Measurements from ENCODE around the gene SUGCT. TPM values are rescaled to one million over a fixed set of nuclear protein-coding genes. Genes with fewer than 3 reads are reported as not detected.

The SUGCT gene
- total and polyA plus RNA-seq, 3 donors from 2014 or later = 7.1 to 9.8 (median 8.1) TPM

GRCh38 chr7:40839881-40840280 lies 705.1 kb downstream of the SUGCT start:
- no peak overlapping the region for H3K4me3 ChIP-seq
- 86 to 95% methylated on average over 3 of the region's 3 CpGs for WGBS, 2 donors
- no peaks in the 10 kb centered on the region for H3K9me3 ChIP-seq
- DNase-seq = no peak
- H3K27me3 ChIP-seq = no peaks in the 10 kb centered on the region
- H3K4me1 ChIP-seq = no peaks in the 10 kb centered on the region
- intact Hi-C loops (cut with DNase I; ENCODE audit: low total_unique reads) = no loop called here
- TF ChIP-seq POLR2A (IDR thresholded peaks at IDR 0.05) = no peak
- TF ChIP-seq, protein P1, sequence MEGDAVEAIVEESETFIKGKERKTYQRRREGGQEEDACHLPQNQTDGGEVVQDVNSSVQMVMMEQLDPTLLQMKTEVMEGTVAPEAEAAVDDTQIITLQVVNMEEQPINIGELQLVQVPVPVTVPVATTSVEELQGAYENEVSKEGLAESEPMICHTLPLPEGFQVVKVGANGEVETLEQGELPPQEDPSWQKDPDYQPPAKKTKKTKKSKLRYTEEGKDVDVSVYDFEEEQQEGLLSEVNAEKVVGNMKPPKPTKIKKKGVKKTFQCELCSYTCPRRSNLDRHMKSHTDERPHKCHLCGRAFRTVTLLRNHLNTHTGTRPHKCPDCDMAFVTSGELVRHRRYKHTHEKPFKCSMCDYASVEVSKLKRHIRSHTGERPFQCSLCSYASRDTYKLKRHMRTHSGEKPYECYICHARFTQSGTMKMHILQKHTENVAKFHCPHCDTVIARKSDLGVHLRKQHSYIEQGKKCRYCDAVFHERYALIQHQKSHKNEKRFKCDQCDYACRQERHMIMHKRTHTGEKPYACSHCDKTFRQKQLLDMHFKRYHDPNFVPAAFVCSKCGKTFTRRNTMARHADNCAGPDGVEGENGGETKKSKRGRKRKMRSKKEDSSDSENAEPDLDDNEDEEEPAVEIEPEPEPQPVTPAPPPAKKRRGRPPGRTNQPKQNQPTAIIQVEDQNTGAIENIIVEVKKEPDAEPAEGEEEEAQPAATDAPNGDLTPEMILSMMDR (IDR thresholded peaks at IDR 0.05) = no peak
- H3K36me3 ChIP-seq (ENCODE audit: low read depth, missing control alignments) = no peaks in the 10 kb centered on the region
- H3K27ac ChIP-seq = no peak overlapping the region

DNA sequence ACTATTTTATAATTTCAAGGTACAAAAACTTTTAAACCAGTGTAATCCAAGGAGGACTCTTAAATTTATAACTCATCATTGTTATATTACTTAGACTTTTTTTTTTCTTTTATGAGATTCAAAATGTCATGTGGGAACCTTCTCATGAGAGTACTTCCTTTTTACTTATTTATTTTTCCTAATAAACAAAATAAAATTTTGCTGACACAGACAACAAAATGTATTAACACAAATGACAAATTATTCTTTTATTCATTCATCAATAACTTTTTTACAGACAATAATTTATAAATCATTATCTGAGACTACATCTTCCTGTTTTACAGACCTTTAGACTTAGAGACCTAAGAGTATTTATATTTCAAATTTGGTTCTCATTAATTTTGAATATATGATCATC lies 706.2 kb downstream of the SUGCT start:
- intact Hi-C loops (cut with DNase I; ENCODE audit: low total_unique reads) = no loop called here
- H3K27ac ChIP-seq = no peak overlapping the region
- no peaks in the 10 kb centered on the region for H3K27me3 ChIP-seq
- DNase-seq = no peak
- H3K4me1 ChIP-seq = no peaks in the 10 kb centered on the region
- no peak for TF ChIP-seq POLR2A (IDR thresholded peaks at IDR 0.05)
- TF ChIP-seq, protein P1 (IDR thresholded peaks at IDR 0.05) = no peak
- H3K9me3 ChIP-seq = no peaks in the 10 kb centered on the region
- H3K4me3 ChIP-seq = no peak overlapping the region
- H3K36me3 ChIP-seq (ENCODE audit: low read depth, missing control alignments) = no peaks in the 10 kb centered on the region

GRCh38 chr7:40842641-40843040 lies 707.8 kb downstream of the SUGCT start:
- Histone ChIP-seq H3K9me3 (no peaks in the 10 kb centered on the region), H3K27me3 (no peaks in the 10 kb centered on the region), H3K27ac (no peak overlapping the region), H3K4me3 (no peak overlapping the region), H3K4me1 (no peaks in the 10 kb centered on the region), H3K36me3 (ENCODE audit: low read depth, missing control alignments) (no peaks in the 10 kb centered on the region)
- TF ChIP-seq, protein P1 (IDR thresholded peaks at IDR 0.05) = no peak
- TF ChIP-seq POLR2A (IDR thresholded peaks at IDR 0.05) = no peak
- intact Hi-C loops (cut with DNase I; ENCODE audit: low total_unique reads) = no loop called here
- DNase-seq = no peak

DNA sequence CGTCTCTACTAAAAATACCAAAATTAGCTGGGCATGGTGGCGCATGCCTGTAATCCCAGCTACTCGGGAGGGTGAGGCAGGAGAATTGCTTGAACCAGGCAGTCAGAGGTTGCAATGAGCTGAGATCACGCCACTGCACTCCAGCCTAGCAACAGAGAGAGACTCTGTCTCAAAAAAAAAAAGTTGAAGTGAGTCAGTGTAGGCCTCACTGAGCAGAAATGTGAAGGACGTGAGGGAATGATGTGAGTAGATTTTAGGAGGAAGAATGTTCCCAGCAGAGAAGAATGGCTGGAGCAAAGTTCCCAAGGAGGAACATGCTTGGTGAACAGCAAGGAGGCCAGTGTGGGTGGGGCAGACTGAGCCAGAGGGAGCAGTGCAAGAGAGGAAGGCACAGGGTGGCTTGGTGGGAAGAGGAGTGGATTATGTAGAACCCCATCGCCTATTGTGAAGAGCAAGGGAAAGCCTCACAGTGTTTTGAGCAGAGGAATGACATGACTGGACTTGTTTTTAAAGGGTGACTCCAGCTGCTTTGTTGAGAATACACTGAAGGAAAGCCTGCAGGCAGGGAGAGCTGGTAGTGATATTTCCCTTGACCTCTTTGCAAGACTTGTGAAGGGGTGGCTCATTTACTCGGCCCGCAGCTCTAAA lies 708.7 kb downstream of the SUGCT start:
- H3K4me3 ChIP-seq = no peak overlapping the region
- no peak for TF ChIP-seq POLR2A (IDR thresholded peaks at IDR 0.05)
- TF ChIP-seq, protein P1 (IDR thresholded peaks at IDR 0.05) = no peak
- H3K36me3 ChIP-seq (ENCODE audit: low read depth, missing control alignments) = no peaks in the 10 kb centered on the region
- H3K27ac ChIP-seq = no peak overlapping the region
- no peaks in the 10 kb centered on the region for H3K9me3 ChIP-seq
- no peak for DNase-seq
- intact Hi-C loops (cut with DNase I; ENCODE audit: low total_unique reads) = no loop called here
- H3K4me1 ChIP-seq = no peaks in the 10 kb centered on the region
- WGBS, 2 donors = 85 to 95% methylated on average over 8 of the region's 8 CpGs
- H3K27me3 ChIP-seq = no peaks in the 10 kb centered on the region

- Histone ChIP-seq H3K4me1 (no peaks in the 10 kb centered on the region), H3K27me3 (no peaks in the 10 kb centered on the region), H3K4me3 (no peak overlapping the region), H3K36me3 (ENCODE audit: low read depth, missing control alignments) (no peaks in the 10 kb centered on the region), H3K9me3 (no peaks in the 10 kb centered on the region), H3K27ac (no peak overlapping the region)
- intact Hi-C loops (cut with DNase I; ENCODE audit: low total_unique reads) = no loop called here
- TF ChIP-seq POLR2A (IDR thresholded peaks at IDR 0.05) = no peak
- TF ChIP-seq, protein P1 (IDR thresholded peaks at IDR 0.05) = no peak
- no peak for DNase-seq
- 60 to 75% methylated on average over 6 of the region's 6 CpGs for WGBS, 2 donors
Observed at GRCh38 chr7:40845943-40846342, 711.1 kb downstream of the SUGCT start.
